ENCODE measurements around the gene TXNDC17.

The TXNDC17 gene

GRCh38 chr17:6666077-6666521, 25.2 kb downstream of the TXNDC17 start:
- FAIRE-seq (no peak), DNase-seq (ENCODE audit: insufficient read length, low spot score) (peak; percentile 68)
- TF ChIP-seq, protein P1, sequence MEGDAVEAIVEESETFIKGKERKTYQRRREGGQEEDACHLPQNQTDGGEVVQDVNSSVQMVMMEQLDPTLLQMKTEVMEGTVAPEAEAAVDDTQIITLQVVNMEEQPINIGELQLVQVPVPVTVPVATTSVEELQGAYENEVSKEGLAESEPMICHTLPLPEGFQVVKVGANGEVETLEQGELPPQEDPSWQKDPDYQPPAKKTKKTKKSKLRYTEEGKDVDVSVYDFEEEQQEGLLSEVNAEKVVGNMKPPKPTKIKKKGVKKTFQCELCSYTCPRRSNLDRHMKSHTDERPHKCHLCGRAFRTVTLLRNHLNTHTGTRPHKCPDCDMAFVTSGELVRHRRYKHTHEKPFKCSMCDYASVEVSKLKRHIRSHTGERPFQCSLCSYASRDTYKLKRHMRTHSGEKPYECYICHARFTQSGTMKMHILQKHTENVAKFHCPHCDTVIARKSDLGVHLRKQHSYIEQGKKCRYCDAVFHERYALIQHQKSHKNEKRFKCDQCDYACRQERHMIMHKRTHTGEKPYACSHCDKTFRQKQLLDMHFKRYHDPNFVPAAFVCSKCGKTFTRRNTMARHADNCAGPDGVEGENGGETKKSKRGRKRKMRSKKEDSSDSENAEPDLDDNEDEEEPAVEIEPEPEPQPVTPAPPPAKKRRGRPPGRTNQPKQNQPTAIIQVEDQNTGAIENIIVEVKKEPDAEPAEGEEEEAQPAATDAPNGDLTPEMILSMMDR (IDR thresholded peaks at IDR 0.05; ENCODE audit: insufficient read depth, missing control alignments): peak; percentile 71

- TF ChIP-seq, protein P1 (IDR thresholded peaks at IDR 0.05; ENCODE audit: insufficient read depth, missing control alignments): no peak
- no peak for FAIRE-seq
- no peak for DNase-seq (ENCODE audit: insufficient read length, low spot score)
Observed at GRCh38 chr17:6666557-6666956, 25.7 kb downstream of the TXNDC17 start.

DNA sequence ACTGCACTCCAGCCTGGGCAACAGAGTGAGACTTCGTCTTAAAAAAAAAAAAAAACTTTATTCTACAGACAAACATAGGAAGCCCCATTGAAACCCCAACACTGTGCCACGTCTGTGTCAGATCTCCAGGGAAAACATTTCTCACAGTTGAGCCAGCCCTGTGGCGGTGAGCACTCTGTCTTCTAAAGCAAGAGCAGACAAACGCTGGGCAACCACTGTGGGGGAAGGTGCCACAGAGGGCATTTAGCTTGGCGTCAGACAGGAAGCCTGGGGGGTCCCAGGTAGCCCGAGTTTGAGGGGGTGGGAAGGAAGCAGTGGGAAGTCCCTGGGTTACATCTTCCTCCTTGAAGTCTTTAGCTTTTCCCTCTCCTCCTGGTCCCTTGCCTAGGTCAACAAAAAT, 26.7 kb downstream of the TXNDC17 start:
- DNase-seq (ENCODE audit: insufficient read length, low spot score) (no peak), FAIRE-seq (no peak)
- TF ChIP-seq, protein P1 (IDR thresholded peaks at IDR 0.05; ENCODE audit: insufficient read depth, missing control alignments): no peak

GRCh38 chr17:6668219-6668618, 27.4 kb downstream of the TXNDC17 start:
- FAIRE-seq: no peak
- TF ChIP-seq, protein P1 (IDR thresholded peaks at IDR 0.05; ENCODE audit: insufficient read depth, missing control alignments): no peak
- no peak for DNase-seq (ENCODE audit: insufficient read length, low spot score)

DNA sequence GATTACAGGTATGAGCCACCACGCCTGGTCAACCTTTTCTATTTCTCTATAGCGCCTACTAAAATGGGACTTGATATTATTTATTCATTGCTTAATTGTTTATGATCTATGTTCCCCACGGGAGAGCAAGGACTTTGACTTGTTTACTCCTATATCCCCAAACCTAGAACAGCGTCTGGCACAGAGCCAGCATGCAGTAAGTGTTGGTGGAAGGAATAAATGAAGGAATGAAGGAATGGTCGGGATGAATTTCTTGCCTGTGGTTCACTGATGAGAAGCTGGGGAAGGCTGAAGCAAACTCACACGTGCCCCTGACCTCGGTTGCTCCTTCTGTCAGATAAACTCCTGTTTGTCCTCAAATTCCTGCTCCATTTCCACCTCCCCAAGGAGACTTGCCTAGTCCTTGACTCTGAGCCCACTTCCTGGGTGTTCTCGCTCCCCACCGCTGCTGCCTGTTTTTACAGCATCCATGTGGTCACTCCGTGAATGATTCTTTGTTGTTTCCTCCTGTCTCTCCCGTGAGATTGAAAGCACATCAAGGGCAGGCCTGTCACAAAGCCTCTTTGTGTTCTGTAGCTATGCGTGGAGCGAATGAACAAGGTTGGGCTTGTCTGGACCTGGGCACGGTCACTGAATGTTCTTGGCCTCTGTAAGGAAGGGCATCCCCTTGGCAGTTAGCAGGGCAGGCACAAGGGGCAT, 28.0 kb downstream of the TXNDC17 start:
- DNase-seq (ENCODE audit: insufficient read length, low spot score) (no peak), FAIRE-seq (no peak)
- TF ChIP-seq, protein P1 (IDR thresholded peaks at IDR 0.05; ENCODE audit: insufficient read depth, missing control alignments): no peak

DNA sequence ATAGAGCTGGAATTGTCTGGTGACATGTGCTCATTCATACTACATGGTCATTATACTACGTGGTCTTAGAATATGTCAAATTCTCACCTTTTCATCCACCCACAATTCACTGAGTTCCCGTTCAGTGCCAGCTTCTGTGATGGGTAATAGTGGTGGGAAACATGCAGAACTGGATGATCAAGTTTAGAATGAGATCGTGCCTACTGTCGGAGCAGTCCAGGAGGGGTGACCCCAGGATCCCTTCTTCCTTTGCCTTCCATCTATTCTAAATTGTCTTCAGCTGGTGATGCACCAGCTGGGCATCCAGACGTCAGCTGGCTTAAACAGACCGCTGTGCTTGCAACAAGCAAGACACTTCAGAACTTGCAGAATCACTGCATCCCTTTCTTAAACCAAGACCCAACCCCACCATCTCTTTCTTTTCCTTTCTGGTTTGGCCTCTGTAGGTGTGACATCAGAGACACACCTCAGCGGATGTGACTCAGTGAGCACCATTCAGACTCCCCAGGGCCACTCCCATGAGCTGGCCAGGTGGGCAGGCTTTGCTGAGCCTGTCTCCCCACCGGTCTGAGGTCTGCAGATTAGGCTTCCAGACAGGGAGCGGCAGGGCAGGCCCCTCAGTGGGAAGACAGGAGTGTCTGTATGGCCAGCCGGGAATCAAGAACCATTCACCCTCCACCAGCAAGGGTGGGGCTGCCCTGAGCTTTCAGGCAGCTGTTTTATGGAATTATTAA, 28.8 kb downstream of the TXNDC17 start:
- no peak for FAIRE-seq
- DNase-seq (ENCODE audit: insufficient read length, low spot score): no peak
- TF ChIP-seq, protein P1 (IDR thresholded peaks at IDR 0.05; ENCODE audit: insufficient read depth, missing control alignments): no peak

- TF ChIP-seq, protein P1 (IDR thresholded peaks at IDR 0.05; ENCODE audit: insufficient read depth, missing control alignments): no peak
- no peak for DNase-seq (ENCODE audit: insufficient read length, low spot score)
- FAIRE-seq: no peak
Observed at GRCh38 chr17:6670571-6670970, 29.7 kb downstream of the TXNDC17 start.

All from D721Med (cell line).